T-helper 22 cell (primary cell): ENCODE results near the gene SERTAD1.
A peak's percentile ranks its signal among the peaks of the same experiment; 100 is the strongest.

Source experiments
- DNase-seq: peaks from one replicate; pipeline ENCODE4 v3.0.0-alpha.2; 2020; ENCODE audit warnings: low read depth

SERTAD1 gene

GRCh38 chr19:40403262-40403984, 22.4 kb downstream of the SERTAD1 start:
- DNase-seq = peak; percentile 70

GRCh38 chr19:40400559-40400958, 25.2 kb downstream of the SERTAD1 start:
- DNase-seq = no peak

DNA sequence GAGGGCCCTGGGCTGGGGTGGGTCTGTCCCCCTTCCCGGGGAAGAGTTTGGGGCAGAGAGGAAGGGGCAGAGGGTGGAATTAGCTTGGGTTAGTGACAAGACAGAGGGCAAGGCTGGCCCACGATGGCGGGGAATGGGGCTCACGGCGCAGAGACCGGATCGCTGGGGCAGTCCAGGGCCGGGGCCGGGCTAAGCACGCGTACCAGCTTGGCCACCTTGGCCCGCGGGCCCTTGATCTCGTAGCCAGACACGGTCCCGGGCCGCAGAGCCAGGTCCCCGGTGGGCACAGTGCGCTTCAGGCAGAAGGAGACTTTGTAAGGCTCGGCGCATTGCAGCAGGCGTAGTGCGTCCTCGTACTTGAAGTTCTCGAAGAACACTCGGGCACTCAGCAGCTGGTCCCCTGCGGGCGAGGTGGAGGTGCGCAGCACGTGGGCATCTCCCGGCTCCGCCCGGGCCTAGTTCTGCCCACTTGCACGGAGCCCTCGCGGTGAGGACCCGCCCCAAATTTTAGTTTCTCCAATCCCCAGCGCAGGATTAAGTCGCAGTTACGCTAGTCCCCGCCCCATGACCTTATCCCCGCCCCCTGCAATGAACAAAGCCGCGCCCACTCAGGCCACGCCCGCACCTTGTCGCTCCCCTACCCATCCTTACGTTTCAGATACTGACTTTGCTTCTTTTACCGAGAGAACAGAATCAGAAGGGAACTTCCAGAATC, 27.2 kb downstream of the SERTAD1 start:
- DNase-seq = peak; percentile 43

- no peak for DNase-seq
Observed at GRCh38 chr19:40397568-40397906, 28.3 kb downstream of the SERTAD1 start.

GRCh38 chr19:40396886-40397567, 28.8 kb downstream of the SERTAD1 start:
- no peak for DNase-seq

- DNase-seq = no peak
Observed at GRCh38 chr19:40395956-40396355, 29.8 kb downstream of the SERTAD1 start.

GRCh38 chr19:40394816-40395210, 31.0 kb downstream of the SERTAD1 start:
- DNase-seq = no peak

GRCh38 chr19:40393894-40394815, 31.6 kb downstream of the SERTAD1 start:
- no peak for DNase-seq

DNA sequence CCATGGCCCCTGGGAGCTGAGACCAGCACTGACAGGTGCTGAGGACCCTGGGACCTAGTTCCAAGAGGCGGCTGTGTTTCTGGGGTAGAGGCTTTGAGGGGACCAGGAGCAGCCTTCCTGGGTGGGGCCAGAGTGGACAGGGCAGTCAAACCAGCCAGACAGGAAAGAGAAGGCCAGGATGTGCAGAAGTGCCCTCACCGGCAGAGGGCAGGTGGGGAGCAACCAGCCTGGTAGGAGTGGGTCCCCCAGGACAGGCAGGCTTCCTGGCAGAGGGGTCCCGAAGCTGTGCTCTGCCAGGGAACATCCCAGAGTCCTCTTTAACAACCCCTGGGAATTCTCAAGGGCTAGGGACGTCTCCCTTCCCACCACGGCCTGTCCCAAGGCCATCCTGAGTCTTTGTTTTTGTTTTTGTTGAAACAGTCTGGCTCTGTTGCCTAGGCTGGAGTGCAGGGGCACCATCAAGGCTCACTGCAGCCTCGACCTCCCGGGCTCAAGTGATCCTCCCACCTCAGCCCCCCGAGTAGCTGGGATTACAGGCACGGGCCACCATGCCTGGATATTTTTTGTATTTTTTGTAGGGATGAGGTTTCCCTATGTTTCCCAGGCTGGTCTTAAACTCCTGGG, 32.8 kb downstream of the SERTAD1 start:
- DNase-seq = no peak

- DNase-seq = no peak
Observed at GRCh38 chr19:40392123-40392522, 33.7 kb downstream of the SERTAD1 start.

DNA sequence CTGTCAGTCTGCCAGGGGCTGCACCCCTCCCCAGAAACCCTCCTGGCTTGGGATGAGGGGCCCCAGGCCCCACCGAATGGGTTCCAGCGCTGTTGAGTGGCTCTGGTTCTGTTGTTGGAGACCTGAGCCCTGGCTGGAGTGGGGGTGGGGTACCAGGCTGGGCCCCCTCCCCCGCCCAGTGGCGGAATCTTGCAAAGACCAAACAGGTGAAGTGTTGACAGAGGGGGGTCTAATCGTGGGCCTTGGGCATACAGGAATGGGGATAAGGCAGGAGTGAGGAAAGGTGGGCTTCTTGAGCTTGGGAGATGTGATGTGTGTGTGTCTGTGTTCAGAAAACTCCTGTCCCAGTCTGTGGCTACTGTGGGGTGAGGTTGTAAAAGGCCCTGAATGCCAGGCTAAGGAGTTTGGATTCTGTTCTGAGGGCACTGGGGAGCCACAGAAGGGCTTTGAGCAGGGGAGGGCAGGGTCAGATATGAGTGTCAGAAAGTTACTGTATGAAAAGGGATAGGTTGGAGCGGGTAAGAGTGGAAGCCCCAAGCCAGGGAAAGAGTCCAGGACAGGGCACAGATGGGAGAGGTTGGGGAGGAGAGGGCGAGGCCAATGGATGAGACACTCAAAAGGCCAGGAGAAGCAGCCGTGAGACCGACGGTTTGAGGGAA, 35.6 kb downstream of the SERTAD1 start, which contains the start of gene HIPK4:
Gene HIPK4, minus strand, starts transcription at position 98 of the 659 bp plus-strand sequence. CDS start 279 bp downstream, outside the sequence.
- DNase-seq = no peak

- DNase-seq = no peak
Observed at GRCh38 chr19:40389404-40390083, 36.2 kb downstream of the SERTAD1 start.

GRCh38 chr19:40388481-40388880, 37.3 kb downstream of the SERTAD1 start:
- DNase-seq = no peak

DNA sequence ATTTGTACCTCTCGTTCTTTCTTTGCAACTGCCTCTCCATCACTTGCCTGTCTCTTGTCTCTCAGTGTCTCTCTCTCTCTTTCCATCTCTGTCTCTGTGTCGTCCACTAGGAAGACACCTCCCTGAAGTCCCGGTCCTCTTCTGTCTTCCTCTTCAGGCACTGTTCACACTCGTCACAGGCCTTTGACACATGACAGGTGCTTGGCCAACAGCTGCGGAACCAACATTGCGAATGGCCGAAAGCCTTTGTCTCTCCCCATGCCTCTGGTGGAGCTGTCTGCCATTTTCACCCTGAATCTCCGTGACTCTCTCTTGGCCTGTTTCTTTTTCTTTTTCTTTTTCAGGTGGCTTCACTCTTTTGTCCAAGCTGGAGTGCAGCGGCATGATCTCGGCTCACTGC, 38.6 kb downstream of the SERTAD1 start:
- no peak for DNase-seq

GRCh38 chr19:40383668-40384248, 42.0 kb downstream of the SERTAD1 start:
- no peak for DNase-seq

GRCh38 chr19:40381321-40381720, 44.5 kb downstream of the SERTAD1 start:
- DNase-seq = no peak

DNA sequence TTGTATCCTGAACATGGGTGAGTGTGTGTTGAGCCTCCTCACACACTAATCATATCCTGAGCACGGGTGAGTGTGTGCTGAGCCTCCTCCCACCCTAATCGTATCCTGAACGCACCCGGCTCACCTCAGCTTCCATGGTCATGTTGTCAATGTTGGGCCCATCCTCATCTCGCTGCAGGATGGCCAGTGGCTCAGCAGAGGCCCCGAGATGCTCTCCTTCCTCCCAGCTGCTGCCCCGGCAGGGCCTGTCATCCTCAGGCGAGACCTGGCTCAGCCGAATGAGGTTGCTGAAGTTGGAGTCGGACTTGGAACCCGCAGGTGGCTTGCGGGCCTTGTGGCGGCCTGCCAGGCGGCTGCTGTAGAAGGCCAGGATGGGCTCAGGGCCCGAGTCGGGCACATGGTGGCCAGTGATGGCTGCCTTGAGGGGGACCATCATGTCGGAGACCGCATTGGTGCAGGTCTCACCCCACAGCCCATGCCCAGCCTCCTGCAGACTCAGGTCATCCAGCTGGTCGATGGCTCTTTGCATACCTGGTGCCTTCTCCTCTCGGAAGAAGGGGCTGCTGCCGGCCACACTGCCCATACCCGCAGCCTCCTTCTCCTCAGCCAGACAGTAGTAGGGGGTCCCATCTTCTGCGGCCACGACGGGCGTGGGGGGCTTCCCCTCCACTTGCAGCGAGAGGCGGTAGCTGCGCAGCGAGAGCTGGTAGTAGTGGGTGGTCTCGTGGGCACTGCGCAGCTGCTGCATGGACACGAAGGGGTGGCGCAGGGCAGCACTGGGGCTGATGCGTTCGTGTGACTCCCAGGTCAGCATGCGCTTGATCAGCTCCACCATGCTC, 45.4 kb downstream of the SERTAD1 start:
- DNase-seq = no peak

- no peak for DNase-seq
Observed at GRCh38 chr19:40379446-40380198, 46.2 kb downstream of the SERTAD1 start.
